OCI-M1 (cell line): ENCODE results near the gene AP3B1.

Experiments
- DNase-seq: peaks from one replicate; lab custom pipeline; 2025; lab: John Stamatoyannopoulos, UW

AP3B1 gene

GRCh38 chr5:78291687-78292086, 2.8 kb downstream of the AP3B1 start:
- DNase-seq = no peak

GRCh38 chr5:78289911-78290310, 4.6 kb downstream of the AP3B1 start:
- peak; percentile 9 for DNase-seq

- DNase-seq = no peak
These were observed 6.3 kb downstream of the AP3B1 start for GRCh38 chr5:78288246-78288645.

- no peak for DNase-seq
These were observed 6.7 kb downstream of the AP3B1 start for GRCh38 chr5:78287833-78288232.

GRCh38 chr5:78287169-78287568, 7.3 kb downstream of the AP3B1 start:
- DNase-seq = no peak

- DNase-seq = no peak
These were observed 8.2 kb downstream of the AP3B1 start for GRCh38 chr5:78286290-78286689.

GRCh38 chr5:78283802-78284201, 10.7 kb downstream of the AP3B1 start:
- DNase-seq = no peak

- no peak for DNase-seq
These were observed 11.4 kb downstream of the AP3B1 start for GRCh38 chr5:78283105-78283504.

- DNase-seq = no peak
These were observed 14.2 kb downstream of the AP3B1 start for GRCh38 chr5:78280261-78280660.

GRCh38 chr5:78279194-78279593, 15.3 kb downstream of the AP3B1 start:
- DNase-seq = no peak

- DNase-seq = no peak
These were observed 16.8 kb downstream of the AP3B1 start for GRCh38 chr5:78277715-78278114.

GRCh38 chr5:78275998-78276543, 18.4 kb downstream of the AP3B1 start:
- DNase-seq = no peak

- no peak for DNase-seq
These were observed 19.8 kb downstream of the AP3B1 start for GRCh38 chr5:78274540-78275197.

GRCh38 chr5:78273436-78273835, 21.1 kb downstream of the AP3B1 start:
- DNase-seq = no peak

GRCh38 chr5:78271766-78272165, 22.7 kb downstream of the AP3B1 start:
- DNase-seq = no peak

- peak; percentile 63 for DNase-seq
These were observed 25.3 kb downstream of the AP3B1 start for GRCh38 chr5:78269088-78269703.

- DNase-seq = peak; percentile 42
These were observed 26.1 kb downstream of the AP3B1 start for GRCh38 chr5:78268356-78268755.

GRCh38 chr5:78265163-78265562, 29.3 kb downstream of the AP3B1 start:
- DNase-seq = no peak

- no peak for DNase-seq
These were observed 29.9 kb downstream of the AP3B1 start for GRCh38 chr5:78264600-78264999.

- no peak for DNase-seq
These were observed 33.7 kb downstream of the AP3B1 start for GRCh38 chr5:78260771-78261170.

- no peak for DNase-seq
These were observed 41.3 kb downstream of the AP3B1 start for GRCh38 chr5:78253201-78253600.

- no peak for DNase-seq
These were observed 41.8 kb downstream of the AP3B1 start for GRCh38 chr5:78252715-78253114.

GRCh38 chr5:78251663-78252284, 42.7 kb downstream of the AP3B1 start:
- no peak for DNase-seq
